RPMI7951 (cell line): ENCODE data around the gene RETN. TPM values are rescaled to one million over a fixed set of nuclear protein-coding genes. Genes with fewer than 3 reads are reported as not detected.

Source experiments
- DNase-seq: peaks from one replicate; pipeline ENCODE4 v3.0.0-alpha.2; 2012; ENCODE audit warnings: low read depth
- total RNA-seq: library from RNA; depleted of rRNA; stranded (reverse); fragments of >200 nt; shearing (Covaris generic); gene quantifications from 2 replicates; pipeline ENCODE4 v1.2.3, GENCODE V29; 2014

RETN gene
- total RNA-seq, 1 experiment from 2014 or later = not detected

DNA sequence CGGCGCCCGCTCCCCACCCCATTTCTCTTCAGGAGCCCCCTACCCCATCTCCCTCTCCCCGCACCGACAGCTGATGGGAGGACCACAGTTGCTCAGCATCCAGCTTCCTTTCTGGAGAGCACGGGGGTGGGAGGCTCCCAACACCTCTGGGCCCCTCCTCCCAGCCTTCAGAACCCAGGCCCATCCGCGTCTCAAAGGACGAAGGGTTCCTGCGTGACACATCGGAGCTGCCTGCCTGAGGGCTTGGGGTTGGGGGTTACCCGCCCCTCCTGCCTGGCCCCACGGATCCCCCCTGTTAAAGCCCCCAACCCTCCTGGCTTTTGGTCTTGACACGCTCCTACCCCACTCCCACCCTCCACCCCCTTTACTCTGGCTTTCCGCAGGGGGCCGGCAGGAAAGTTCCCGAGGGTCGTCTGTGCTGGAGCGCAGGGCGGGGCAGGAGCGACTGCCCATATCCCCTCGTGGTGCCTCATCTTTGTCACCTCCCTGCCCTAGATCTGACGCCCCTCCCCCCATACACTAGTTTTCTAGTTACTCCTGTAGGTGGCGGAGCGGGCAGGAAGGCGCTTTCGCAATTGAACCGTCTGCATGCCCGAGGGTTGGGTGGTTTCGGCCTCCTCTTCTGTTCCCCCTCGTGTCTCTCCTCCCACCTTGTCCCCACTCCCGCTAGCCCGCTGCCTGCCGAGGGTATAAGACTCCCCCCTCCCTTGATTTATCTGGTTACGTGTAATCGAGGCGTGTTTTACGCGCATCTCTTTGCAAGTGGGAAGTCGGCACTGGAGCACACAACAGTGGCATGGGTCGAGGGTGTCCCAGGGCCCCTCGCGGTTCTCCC lies 12.7 kb downstream of the RETN start:
- DNase-seq = peak; percentile 49

DNA sequence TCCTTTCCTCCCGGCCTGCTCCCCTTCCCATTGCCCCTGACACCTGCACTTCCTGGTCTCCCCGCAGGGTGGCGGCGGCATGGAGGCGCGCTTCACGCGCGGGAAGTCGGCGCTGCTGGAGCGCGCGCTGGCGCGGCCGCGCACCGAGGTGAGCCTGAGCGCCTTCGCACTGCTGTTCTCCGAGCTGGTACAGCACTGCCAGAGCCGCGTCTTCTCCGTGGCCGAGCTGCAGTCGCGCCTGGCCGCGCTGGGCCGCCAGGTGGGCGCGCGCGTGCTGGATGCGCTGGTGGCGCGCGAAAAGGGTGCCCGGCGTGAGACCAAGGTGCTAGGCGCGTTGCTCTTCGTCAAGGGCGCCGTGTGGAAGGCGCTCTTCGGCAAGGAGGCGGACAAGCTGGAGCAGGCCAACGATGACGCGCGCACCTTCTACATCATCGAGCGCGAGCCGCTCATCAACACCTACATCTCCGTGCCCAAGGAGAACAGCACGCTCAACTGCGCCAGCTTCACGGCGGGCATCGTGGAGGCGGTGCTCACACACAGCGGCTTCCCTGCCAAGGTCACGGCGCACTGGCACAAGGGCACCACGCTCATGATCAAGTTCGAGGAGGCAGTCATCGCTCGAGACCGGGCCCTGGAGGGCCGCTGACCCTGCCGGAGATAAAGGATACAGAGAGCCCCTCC lies 13.5 kb downstream of the RETN start:
- DNase-seq = no peak

DNA sequence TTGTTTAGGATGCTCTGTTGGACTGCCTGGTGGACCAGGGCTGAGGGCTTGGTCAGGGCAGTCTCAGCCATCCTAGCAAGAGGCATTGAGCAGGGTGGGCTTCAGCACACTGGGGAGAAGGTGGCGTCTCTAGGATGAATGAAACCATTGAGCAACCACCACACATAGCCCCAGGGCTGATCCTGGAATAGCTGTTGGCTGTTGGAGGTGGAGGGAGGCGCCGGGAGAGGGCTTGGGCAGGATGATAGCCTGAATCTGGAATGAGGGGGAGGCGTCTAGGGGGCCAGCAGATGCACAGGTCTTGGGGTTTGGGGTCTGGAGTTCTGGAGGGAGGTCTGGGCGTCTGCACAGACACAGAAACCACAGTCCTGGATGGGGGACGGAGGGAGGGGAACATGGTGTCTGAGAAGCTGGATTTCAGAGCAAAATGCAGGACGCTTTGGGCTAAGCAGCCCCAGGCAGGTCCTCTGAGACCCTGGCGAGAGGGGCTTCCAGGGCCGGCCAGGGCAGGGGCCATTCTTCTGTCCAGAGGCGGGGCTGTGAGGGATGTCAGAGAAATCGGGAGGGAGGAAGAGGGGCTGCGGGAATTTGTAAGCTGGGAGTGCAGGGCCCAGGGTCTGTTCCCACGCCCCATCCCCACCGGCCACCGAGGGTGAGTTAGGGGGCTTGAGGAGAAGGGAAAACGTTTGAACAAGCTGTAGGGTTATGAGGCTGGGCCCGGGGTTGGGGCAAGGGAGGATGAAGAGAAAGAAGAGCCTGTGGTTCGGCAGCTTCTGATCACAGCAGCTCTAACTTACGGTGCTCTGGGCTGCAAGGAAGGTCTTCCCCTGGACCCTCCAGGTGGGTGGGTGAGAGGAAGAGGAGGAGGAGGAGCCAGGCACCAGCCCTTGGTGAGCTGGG lies 16.9 kb downstream of the RETN start:
- DNase-seq = no peak

DNA sequence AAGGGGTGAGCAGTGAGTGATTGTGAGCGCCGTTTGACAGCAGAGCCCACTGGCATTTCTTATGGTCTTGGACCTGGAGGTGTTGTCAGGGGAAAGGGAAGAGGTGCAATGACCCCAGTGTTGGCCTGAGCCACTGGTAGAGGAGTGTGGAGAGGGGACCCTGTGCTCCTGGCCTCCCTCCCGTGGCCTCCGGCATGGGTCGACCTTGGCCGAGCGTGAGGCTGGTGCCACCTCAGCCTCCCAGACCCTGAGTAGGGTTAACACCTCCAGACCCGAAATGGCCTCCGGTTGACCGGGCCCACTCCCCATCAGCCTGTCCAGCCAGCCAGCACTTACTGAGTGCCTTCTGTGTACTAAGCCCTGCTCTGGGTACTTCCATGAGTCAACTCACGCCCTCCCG lies 18.3 kb downstream of the RETN start:
- no peak for DNase-seq

DNA sequence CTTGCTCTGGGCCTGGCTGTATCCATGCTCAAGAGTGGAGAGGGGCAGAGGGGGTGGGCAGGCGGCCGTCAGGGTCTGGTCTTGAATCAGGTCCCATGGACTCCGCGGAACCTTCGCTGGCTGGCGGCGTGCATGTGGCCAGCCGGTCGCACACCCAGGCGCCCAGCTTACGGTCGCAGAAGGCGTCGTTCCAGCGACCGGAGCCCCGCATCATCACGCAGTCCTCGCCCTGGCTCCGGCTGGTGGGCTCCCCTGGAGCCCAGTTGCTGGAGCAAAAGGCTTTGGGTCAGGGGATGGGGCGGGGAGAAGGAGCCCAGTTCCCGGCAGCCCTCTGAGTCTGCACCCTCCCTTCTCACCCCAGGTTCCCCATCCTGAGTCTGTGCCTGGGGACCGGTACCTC lies 20.3 kb downstream of the RETN start:
- DNase-seq = no peak

DNA sequence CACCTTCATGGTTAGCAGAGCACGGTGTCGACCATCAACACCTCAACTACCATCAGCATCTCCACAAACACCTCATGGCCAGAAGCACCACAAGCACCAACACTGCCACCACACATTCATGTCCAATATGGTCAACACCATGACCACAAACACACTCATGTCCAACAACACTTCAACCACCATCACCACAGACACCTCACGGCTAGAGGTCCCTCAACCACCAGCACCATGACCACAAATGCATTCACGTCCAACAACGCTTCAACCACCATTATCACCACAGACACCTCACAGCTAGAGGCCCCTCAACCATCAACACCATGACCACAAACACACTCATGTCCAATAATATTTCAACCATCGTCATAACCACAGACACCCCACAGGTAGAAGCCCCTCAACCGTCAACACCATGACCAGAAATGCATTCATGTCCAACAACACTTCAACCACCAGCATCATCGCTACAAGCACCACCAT lies 22.0 kb downstream of the RETN start:
- DNase-seq = no peak

DNA sequence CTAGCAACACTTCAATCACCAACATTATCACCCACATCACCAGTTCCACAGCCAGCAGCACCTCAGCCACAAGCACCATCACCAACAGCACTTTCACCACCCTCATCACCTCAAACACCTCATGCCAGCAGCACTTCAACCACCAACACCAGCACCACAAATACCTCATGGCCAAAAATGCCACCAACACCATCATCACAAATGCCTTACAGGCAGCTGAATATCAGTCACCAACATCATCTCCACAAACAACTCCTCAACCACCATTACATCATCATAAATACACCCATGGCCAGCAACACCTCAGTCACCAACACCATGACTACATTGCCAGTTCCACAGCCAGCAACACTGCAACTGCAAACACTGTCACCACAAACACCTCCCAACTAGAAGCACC lies 22.6 kb downstream of the RETN start:
- DNase-seq = no peak

DNA sequence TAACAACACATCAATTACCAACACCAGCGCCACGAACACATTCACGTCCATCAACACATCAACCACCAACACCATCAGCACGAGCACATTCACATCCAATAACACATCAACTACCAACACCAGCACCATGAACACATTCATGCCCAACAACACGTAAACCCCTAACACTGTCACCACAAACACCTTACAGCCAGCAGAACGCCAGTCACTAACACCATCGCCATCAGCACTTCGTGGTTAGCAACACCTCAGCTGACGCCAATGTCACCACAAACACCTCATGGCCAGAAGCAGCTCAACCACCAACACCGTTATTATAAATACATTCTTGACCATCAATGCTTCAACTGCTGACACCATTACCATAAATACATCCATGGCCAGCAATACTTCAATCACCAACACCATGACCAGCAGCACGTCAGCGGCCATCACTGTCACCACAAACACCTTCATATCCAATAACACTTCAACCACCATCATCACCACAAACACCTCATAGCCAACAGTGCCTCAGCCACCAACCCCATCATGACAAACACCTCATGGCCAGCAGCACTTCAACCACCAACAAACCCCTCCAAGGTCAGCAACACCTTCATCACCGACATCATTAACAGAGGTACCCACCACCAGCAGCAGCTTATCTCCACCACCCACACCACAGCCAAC lies 23.7 kb downstream of the RETN start:
- no peak for DNase-seq

DNA sequence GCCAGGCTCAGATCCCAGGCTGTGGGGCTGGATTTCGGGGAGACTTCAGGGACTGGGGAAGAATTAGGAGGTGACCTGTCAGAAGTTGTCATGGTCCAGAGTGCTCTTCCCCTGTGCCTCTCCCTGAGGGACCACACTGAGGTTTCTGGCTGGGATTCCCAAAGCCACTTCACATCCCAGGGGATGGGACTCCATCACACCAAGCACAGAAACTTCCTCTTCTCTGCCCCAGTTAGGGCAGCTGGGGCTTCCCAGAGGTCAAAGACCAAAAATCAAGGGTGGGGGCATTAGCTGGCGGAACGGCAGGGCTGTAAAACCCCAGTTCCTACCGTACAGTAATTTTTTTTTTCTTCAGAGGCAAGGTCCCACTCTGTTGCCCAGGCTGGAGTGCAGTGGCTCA lies 25.6 kb downstream of the RETN start:
- no peak for DNase-seq

DNA sequence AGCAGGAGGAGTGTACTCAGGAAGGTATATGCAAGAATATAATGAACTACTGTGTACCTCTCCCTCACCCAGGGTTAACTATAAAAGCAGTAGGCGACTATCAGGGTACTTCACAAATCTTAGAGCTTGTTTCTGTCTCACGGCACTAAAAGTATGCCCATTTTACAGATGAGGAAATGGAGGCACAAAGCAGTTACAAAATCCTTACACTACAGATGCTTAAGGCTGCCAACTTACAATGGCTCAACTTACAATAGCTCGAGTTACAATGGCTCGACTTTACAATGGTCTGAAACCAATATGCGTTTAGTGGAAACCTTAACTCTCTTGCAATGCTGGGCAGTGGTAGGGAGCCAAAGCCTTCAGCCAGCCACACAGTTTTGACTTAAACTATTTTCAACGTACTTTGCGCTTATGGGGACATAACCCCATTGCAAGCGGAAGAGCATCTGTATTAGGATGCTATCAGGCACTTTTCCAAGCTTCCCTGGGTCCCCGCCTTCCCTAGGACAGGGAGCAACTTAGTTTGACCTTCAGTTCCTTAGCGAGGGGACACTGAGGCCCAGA lies 29.0 kb downstream of the RETN start:
- no peak for DNase-seq

DNA sequence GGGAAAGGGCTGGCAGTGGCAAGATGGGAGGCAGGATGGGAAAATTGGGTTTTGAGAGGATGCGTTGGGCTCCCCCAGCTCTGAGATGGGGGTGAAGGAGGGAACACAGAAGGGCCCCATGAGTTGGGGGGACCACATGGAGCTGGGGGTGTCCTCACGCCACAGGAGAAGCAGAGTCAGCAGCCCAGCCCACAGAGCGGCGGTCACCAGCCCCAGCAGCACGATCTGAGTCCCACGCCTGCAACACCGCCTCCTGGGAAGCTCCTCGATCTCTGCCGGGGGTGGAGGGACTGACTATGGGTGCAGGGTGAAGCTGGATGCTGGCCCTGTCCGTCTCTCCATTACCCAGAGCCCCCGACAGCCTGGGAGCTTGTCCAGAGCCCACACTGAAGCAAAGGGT lies 29.7 kb downstream of the RETN start:
- no peak for DNase-seq

DNA sequence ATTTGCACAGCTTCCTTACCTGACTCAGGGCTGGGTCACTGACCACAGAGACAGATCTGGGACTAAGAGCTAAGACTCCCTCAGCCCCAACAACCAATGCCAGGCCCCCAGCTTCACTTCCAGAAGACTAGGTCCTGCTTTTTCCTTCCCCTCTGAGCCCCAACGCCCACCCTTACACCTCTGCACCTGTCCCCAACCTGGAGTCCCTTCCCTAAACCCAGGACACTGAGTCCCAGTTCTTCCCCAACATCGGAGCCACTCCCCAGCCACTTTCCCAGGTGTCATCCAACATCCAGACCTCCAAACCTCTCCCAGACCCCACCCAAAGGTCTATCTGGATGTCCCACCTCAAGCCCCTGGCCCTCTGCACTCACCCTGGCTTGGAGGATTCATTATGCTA lies 30.2 kb downstream of the RETN start:
- no peak for DNase-seq

DNA sequence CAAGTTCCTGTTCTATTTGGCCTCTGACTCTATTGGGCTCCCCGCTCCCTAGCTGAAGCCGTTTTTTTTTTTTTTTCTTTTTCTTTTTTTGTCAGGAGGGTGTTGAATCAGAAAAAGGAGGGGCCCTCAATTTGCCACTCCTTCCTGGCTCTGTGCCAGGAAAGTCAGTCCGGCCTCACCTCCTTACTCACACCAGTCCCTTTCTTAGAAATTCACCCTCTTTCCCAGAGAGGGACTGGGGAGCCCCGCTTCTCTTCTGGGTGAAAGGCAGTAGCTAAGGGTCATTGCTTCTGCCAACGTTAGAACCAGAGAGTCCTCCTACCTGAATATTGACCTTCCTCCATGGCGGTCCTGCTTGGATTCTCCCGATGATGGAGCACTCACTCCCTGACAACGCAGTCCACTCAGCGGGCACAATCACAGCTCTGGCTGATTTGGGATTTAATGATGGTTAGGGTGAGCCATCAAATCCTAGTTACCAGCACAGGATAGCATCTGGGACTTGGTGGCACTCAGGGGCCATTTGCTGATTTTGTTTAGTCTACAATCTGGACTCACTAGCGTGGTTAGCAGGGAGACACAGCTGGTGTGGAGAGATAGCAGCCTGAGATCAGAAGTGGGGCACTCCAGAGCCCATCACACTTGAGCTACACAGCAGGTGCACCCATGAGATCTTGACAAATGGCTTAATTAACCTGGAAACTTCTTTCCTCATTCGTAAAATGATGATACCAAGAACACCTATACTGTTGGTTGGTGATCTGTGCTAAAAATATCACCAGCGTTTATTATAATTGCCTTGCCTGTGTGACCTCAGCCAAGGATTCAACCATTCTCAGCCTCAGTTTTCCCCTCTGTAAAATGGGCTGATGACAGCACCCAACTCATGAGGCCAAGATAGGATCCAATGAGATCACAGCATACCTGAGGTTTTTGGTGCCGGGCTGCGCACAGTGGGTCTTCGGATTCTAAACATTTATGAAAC lies 30.9 kb downstream of the RETN start:
- no peak for DNase-seq

DNA sequence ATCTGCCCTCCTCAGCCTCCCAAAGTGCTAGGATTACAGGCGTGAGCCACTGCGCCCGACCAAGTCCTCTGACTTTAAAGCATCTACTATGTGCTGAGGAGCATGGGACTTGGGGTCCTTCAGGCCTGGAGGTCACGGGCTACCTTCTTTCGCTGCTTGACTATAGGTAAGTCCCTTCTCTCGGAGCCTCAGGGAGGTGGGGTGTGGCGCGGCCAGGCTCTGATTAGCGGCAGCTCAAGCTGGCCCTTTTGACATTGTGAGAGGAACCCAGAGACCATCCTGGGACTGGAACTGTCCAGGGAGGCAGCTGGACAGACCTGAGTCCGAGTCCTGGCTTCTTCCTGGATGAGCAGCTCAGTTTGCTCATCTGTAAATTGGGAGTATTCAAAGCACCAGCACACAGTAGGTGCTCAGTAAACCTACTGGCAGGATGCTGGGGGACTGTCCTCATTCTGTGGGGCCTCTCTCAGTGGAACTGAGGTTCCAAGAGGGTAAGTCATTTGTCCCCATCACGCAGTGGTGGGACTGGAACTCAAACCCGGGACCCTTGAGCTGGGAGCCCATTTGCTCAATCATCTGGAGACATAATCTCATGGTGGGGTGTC lies 32.3 kb downstream of the RETN start:
- DNase-seq = no peak

DNA sequence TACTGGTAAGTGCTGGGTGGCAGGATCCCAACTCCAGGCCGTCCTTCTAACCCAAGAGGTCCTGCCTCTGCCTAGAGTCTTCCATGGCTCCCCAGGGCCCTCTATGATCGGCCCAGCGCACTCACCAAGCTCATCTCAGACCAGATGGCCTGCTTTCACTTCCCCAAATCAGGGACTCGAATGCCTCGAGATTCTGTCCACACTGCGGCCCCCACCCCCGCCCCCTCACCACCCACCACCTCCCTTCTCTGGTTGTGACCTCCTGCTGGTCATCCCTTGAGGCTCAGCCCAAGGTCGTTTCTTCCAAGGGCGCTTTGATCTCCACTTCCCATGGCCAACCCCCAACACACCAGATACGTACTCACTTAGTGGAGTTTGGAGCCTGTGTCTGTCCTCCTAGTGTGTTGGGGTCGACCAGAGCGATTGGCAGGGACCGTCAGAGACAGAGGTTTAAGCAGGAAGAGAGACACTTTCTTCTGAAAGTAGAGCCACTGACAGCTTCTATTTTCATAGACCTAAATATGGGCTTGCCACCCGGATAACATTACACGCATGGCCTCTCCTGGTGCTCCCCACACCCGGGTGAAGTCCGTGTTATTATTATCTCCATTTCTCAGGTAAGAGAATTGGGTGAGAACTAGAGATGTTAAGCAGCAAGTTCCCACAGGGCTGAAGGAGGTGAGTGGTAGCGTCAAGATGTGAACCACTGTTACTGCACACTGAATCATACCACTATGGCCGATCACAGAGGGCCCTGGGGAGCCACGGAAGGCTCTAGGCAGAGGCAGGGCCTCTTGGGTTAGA lies 33.0 kb downstream of the RETN start, which contains the start of gene FCER2:
FCER2 (minus strand) TSS at position 478 of the 804 bp plus-strand sequence. CDS start 2,371 bp downstream, outside the sequence.
- no peak for DNase-seq

DNA sequence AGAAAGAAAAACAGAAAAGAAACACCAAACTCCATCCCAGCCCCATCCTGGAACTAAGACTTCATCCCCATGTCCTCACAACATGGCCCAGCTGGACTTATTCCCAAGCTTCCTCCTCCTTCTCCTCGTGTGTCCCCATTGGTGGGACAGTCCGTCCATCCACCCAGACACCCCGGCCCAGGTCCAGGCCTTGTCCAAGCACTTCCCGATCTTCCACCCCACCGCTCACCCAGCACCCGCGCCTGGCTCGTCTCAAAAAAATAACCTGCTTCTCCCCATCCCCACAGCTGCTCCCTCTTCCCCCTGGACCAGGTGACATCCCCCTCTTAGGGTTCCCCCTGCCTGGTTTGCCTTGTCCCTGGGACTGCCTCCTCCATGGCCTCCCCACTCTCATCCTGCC lies 34.5 kb downstream of the RETN start:
- no peak for DNase-seq

DNA sequence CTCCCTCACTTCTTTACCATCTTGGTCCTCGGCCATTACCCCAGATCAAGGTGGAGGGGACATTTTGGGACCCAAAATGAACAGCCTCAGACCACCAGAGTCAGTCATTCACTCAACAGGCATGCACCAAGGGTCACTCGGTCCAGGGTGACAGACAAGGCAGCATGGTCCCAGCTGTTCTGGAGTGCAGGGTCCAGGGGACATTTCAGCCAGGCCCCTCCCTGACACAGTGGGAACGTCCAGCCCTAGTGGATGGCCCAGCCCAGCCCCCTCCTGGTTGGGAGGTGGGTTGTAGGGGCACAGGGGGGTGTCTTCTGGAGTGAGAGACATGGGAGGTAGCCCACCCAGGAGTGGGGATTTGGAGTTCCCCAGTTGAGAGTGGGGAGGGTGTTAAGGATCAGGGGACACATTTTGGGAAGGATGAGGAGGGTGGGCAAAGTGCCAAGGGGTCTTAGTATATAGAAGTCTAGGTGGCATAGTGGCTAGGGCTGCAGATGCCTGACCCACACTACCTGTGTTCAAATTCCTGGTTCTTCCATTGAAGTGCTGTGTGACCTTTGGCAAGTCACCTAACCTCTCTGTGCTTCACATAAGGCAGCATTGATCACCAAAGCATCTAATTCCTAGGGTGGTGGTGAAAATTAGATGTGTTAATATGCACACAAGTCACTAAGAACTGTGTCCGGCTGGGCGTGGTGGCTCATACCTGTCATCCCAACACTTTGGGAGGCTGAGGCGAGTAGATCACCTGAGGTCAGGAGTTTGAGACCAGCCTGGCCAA lies 35.6 kb downstream of the RETN start:
- DNase-seq = no peak
